K562 (cell line): ENCODE measurements around the gene APCDD1L. TPM values are rescaled to one million over a fixed set of nuclear protein-coding genes. Genes with fewer than 3 reads are reported as not detected.

Source experiments
- ATAC-seq: fragments of 200-7000 bp; cut with Tn5 transposase; 3 replicates; pipeline ENCODE4 v1.9.1; 2020; ENCODE audit warnings: moderate library complexity
- BruUV-seq: library from RNA; stranded (reverse); fragments of 400-500 nt; replicated peaks from 2 replicates; lab custom pipeline; 2021; lab: Mats Ljungman, UMichigan
- CTCF ChIA-PET: fragments of 300-600 bp; formaldehyde crosslinking; extraction: SDS; loops from one replicate; lab custom pipeline; 2021; ENCODE audit warnings: low intra/inter-chr PET ratio; lab: Yijun Ruan, JAX
- POLR2A ChIA-PET: fragments of 300-600, 350-650 bp; sonication (Branson Sonifier 250); formaldehyde crosslinking; extraction: SDS; loops from one replicate; lab custom pipeline; 2021; ENCODE audit warnings: antibody characterized with exemption, inconsistent platforms; lab: Yijun Ruan, JAX
- DNase-seq, 4 experiments: peaks; one replicate each; pipeline versions ENCODE4 v3.0.0 to v3.0.0-alpha.2; 2011 to 2018; ENCODE audit warnings: low spot score in 3 of 4, mixed read lengths in 3 of 4; ENCODE audit errors: extremely low read depth in 1 of 4
- FAIRE-seq: peaks from 2 replicates; lab custom pipeline; 2011; peaks lifted over from hg19 to GRCh38; lab: Jason Lieb, UNC
- H2AFZ ChIP-seq: 2 replicates; pipeline ENCODE4 v1.6.0; 2011; ENCODE audit warnings: low read depth, low read length, control low read depth, inconsistent platforms
- H3K27ac ChIP-seq: fragments of 200-600 bp; 3 replicates; pipeline ENCODE4 v1.8.0; 2011; ENCODE audit warnings: low read depth, mild to moderate bottlenecking, control low read depth, inconsistent platforms, low read length, moderate library complexity, mixed read lengths; ENCODE audit errors: extremely low read depth
- H3K27me3 ChIP-seq, 2 experiments: fragments of 300-600 bp in 1 of 2; 2 replicates in 1 of 2; 3 replicates in 1 of 2; pipeline versions ENCODE4 v1.6.0 to v1.8.0; 2011; ENCODE audit warnings: inconsistent platforms in 2 of 2, low read length in 2 of 2, mild to moderate bottlenecking in 1 of 2, mixed read lengths in 1 of 2, moderate library complexity in 1 of 2; ENCODE audit not compliant: control insufficient read depth in 2 of 2, insufficient read depth in 2 of 2
- H3K36me3 ChIP-seq: fragments of 300-600 bp; 3 replicates; pipeline ENCODE4 v1.8.0; 2011; ENCODE audit warnings: mild to moderate bottlenecking, low read length, inconsistent platforms; ENCODE audit not compliant: control insufficient read depth, insufficient read depth
- H3K4me1 ChIP-seq, 2 experiments: fragments of 200-600 bp in 1 of 2; replicated peaks in 1 of 2; 2 replicates in 1 of 2; 3 replicates in 1 of 2; pipeline versions ENCODE4 v1.5.1 to v1.8.0; 2011; ENCODE audit warnings: inconsistent platforms in 2 of 2, low read length in 2 of 2, mild to moderate bottlenecking in 1 of 2, mixed read lengths in 1 of 2, moderate library complexity in 1 of 2; ENCODE audit not compliant: control insufficient read depth in 2 of 2, insufficient read depth in 2 of 2
- H3K4me2 ChIP-seq: 2 replicates; pipeline ENCODE4 v1.6.1; 2011; ENCODE audit warnings: low read length, control low read depth, inconsistent platforms, mixed read lengths; ENCODE audit not compliant: insufficient read depth
- H3K4me3 ChIP-seq: fragments of 200-600 bp; sonication (generic), shearing (Covaris generic); 2 replicates; pipeline ENCODE4 v1.5.1; 2016; ENCODE audit warnings: control low read depth, inconsistent platforms
- H3K79me2 ChIP-seq: fragments of 200-600 bp; 3 replicates; pipeline ENCODE4 v1.8.0; 2011; ENCODE audit warnings: low read length, inconsistent platforms; ENCODE audit not compliant: control insufficient read depth, insufficient read depth
- H3K9ac ChIP-seq, 2 experiments: 2 replicates each; pipeline versions ENCODE4 v1.6.0 to v1.6.1; 2011; ENCODE audit warnings: low read depth in 2 of 2, low read length in 2 of 2, control low read depth in 1 of 2, inconsistent platforms in 1 of 2, mild to moderate bottlenecking in 1 of 2, mixed read lengths in 1 of 2; ENCODE audit not compliant: insufficient read depth in 1 of 2
- H3K9me1 ChIP-seq: one replicate; pipeline ENCODE4 v1.6.0; 2011; ENCODE audit warnings: inconsistent platforms, mild to moderate bottlenecking, low read length, moderate library complexity; ENCODE audit not compliant: control insufficient read depth, insufficient read depth
- H3K9me3 ChIP-seq: replicated peaks from 2 replicates; pipeline ENCODE4 v1.5.1; 2011; ENCODE audit warnings: low read depth, low read length, inconsistent platforms; ENCODE audit not compliant: control insufficient read depth, insufficient read depth
- H4K20me1 ChIP-seq: replicated peaks from 2 replicates; pipeline ENCODE4 v1.6.1; 2011; ENCODE audit warnings: low read length, inconsistent platforms, mixed read lengths; ENCODE audit not compliant: control insufficient read depth, insufficient read depth
- CTCF ChIP-seq, 3 experiments: IDR thresholded peaks in 2 of 3; conservative IDR thresholded peaks in 1 of 3; 2 replicates each; pipeline ENCODE4 v1.5.1; 2011 to 2012; ENCODE audit warnings: low read length in 3 of 3, mild to moderate bottlenecking in 3 of 3, control low read depth in 2 of 3, improper control_type of control experiment in 1 of 3, inconsistent platforms in 1 of 3, low read depth in 1 of 3, mixed read lengths in 1 of 3, moderate library complexity in 1 of 3; ENCODE audit not compliant: insufficient read depth in 2 of 3
- MGA ChIP-seq: fragments of 450-650 bp; IDR thresholded peaks from 2 replicates; pipeline ENCODE4 v1.6.1; 2016; ENCODE audit warnings: mild to moderate bottlenecking, moderate library complexity
- MYNN ChIP-seq, 2 experiments: sonication (generic); formaldehyde crosslinking in 1 of 2; IDR thresholded peaks; 2 replicates each; pipeline versions ENCODE4 v1.5.0 to v1.6.1; 2016 to 2020; ENCODE audit warnings: antibody characterized with exemption in 1 of 2, missing genetic modification reagents in 1 of 2
- RAD21 ChIP-seq, 2 experiments: fragments of 250-450 bp in 1 of 2; fragments of 450-650 bp in 1 of 2; sonication (Bioruptor Pico) in 1 of 2; formaldehyde crosslinking in 1 of 2; IDR thresholded peaks in 1 of 2; conservative IDR thresholded peaks in 1 of 2; 2 replicates each; pipeline versions ENCODE4 v1.4.0 to v1.8.0; 2020 to 2022; ENCODE audit warnings: mild to moderate bottlenecking in 2 of 2, moderate library complexity in 1 of 2
- ZBTB17 ChIP-seq: fragments of 450-650 bp; formaldehyde crosslinking; IDR thresholded peaks from 2 replicates; pipeline ENCODE4 v1.4.0; 2020; ENCODE audit warnings: mild to moderate bottlenecking
- WGBS: fragments of 100-300 bp; shearing (Covaris generic); methylation state at CpG from one replicate; pipeline ENCODE4 v1.1.6; 2016; ENCODE audit warnings: low coverage, mixed read lengths; ENCODE audit not compliant: insufficient coverage; ENCODE audit errors: missing lambda C conversion rate; 5-methylcytosine and 5-hydroxymethylcytosine counted together
- in situ Hi-C: fragments of 300-500 bp; cut with MboI; formaldehyde crosslinking; loops from 4 replicates; pipeline ENCODE4 v1.15.0; 2018; ENCODE audit warnings: inconsistent platforms, mixed read lengths
- intact Hi-C: fragments of 100-400 bp; cut with micrococcal nuclease; formaldehyde crosslinking; loops from 2 replicates; pipeline ENCODE4 v1.14.2; 2022
- polyA plus RNA-seq, 8 experiments: library from polyadenylated mRNA; depleted of rRNA in 4 of 8; stranded (reverse) in 5 of 8; unstranded in 3 of 8; fragments of >200 nt; fragmentation: Nextera tagmentation in 2 of 8; fragmentation: Illumina TruSeq in 1 of 8; extraction: Ambion mirVana in 2 of 8; extraction: Trizol in 1 of 8; gene quantifications; 2 replicates each; pipeline versions ENCODE4 v1.2.1 to v1.2.3, GENCODE V29; 2011 to 2014; ENCODE audit warnings: inconsistent platforms in 1 of 8, missing spikeins in 1 of 8
- total RNA-seq, 7 experiments: library from RNA; depleted of rRNA in 6 of 7; stranded (reverse); fragments of >200 nt in 6 of 7; fragmentation: Illumina TruSeq in 2 of 7; extraction: Trizol in 2 of 7; gene quantifications; 2 replicates each; pipeline versions ENCODE4 v1.2.1 to v1.2.3, GENCODE V29; 2011 to 2021; ENCODE audit warnings: low replicate concordance in 1 of 7

The APCDD1L gene
- total and polyA plus RNA-seq, 9 of the 15 experiments (the other 6 are each of a cell fraction or from before 2014, with no cell fraction given) = not detected

DNA sequence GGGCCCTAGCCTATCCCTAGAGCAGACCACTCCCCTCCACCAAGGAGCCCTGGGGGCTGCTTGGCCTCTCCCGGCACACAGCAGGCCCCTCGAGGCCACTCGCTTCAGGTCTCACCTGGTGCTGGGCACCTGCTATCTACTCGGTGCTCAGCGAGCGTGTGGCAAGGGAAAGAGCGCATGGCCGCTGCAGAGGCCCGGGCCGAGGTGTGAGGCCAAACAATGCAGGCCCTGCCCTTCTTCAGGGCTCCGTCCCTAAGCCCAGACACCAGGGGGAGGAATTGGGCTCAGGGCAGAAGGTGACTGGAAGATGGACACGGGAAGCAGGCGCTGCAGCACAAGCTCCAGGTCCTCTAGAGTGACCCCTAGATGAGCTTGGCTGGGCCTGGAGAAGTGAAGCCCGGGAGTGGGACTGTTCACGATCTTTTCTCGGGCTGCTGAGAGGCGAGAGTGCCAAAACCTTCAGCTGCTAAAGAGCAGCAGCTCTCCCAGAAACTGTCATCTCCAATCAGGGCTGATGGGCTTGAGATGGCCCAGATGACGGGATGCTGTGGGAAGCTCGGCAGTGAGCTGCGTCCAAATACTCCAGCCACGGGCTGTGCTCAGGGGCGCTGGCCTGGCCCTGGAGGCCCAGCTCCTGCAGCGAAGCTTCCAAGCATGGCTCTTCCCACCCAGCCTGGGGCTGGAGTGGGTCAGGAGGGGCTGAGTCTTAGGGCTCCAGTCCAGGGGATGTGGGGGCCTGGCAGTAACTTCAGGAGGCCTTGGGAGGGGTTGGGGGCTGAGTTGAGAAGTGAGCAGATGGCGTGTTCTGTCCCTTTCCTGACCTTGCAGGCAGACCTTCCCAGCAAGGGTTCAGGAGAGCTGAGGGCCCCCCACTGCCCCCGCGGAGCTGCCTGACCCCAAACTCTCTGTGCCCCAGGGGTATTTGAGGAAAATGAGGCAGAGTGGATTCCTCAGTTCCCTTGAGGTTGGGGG is 43.7 kb downstream of the APCDD1L start:
- H3K79me2 ChIP-seq = no peaks in the 10 kb centered on the region
- peak; percentile 69 for ATAC-seq
- H3K4me2 ChIP-seq = no peak overlapping the region
- 11% methylated on average over 26 of the region's 26 CpGs for WGBS
- H3K27me3 ChIP-seq = peaks cover 13 to 53% of the 10 kb centered on the region in 2 experiments; a peak in 4 of 5 replicates
- intact Hi-C loops (no loop called here), in situ Hi-C loops (loop anchor here (10.0 kb wide), 1 partner anchor 353 kb away; no protein-coding TSS in a partner anchor)
- FAIRE-seq = no peak
- no peak overlapping the region; a peak in 1 of 4 replicates for H3K9ac ChIP-seq
- no peak overlapping the region for H2AFZ ChIP-seq
- no peak for DNase-seq
- ChIA-PET CTCF (no interaction called here), POLR2A (interaction anchor here (0.6 to 1.0 kb wide), 2 partner anchors 9 to 40 kb away, joined by 3 read pairs; no protein-coding TSS in a partner anchor)
- H3K27ac ChIP-seq = no peak overlapping the region
- H3K9me3 ChIP-seq = no peaks in the 10 kb centered on the region
- H4K20me1 ChIP-seq = no peaks in the 10 kb centered on the region
- BruUV-seq = no TSS peak
- H3K4me1 ChIP-seq = peaks cover 0 to 17% of the 10 kb centered on the region in 2 experiments; a peak in 2 of 5 replicates
- H3K9me1 ChIP-seq = peaks cover 1% of the 10 kb centered on the region
- H3K4me3 ChIP-seq = no peak overlapping the region
- H3K36me3 ChIP-seq = no peaks in the 10 kb centered on the region
- no peak for TF ChIP-seq MYNN (IDR thresholded peaks at IDR 0.05)
- TF ChIP-seq MYNN (CRISPR knock-in tag; IDR thresholded peaks at IDR 0.05) = no peak
- peak; percentile 28 for TF ChIP-seq MGA
- TF ChIP-seq RAD21 (CRISPR knock-in tag; conservative IDR thresholded peaks at IDR 0.05 in 1 of 2, IDR thresholded peaks at IDR 0.05 in 1 of 2) = peak in 1 of 2 experiments; percentile 23; a peak in 1 of 4 replicates
- peak in 1 of 3 experiments; percentile 27; a peak in 2 of 6 replicates for TF ChIP-seq CTCF (IDR thresholded peaks at IDR 0.05 in 2 of 3, conservative IDR thresholded peaks at IDR 0.05 in 1 of 3; ENCODE audit: insufficient read depth in 2 of 3, low read depth in 1 of 3, low read length in 3 of 3)
- TF ChIP-seq ZBTB17 (CRISPR knock-in tag) = no peak
